Measurements from ENCODE around the gene TNS1. TPM values are rescaled to one million over a fixed set of nuclear protein-coding genes. Genes with fewer than 3 reads are reported as not detected.

Gene TNS1
- total RNA-seq, 4 donors from 2014 or later: 57.7 to 120 (median 95.7) TPM

GRCh38 chr2:217920879-217921603 lies 81.8 kb downstream of the TNS1 start:
- H3K4me3 ChIP-seq (ENCODE audit: low read depth, poor library complexity, severe bottlenecking): no peak overlapping the region

DNA sequence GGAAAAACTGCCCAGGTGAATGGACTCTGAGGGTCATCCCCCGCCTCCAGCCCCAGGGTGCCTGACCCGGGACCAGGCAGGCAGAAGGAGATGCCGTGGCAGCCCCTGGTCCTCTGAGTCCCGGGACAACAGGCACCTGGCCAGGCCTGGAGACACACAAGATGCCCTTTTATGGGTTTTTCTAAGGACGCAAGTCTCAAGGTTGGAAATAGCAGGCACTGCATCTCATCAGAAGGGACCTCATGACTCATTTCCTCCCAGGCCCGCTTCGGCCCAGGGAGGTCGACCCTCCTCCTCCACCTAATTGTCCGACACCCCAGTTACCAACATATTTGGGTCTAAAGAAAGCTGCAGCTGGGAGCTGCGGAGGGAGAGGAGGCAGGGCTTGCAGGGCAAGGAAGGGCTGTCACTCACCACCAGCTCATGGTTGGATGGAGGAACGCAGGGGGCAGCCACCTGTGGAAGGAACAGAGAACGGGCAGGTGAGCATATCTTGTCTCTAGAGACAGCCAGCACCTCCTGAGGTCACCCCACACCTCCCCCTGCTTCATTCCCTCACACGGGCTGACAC lies 82.9 kb downstream of the TNS1 start:
- TF ChIP-seq CTCF (IDR thresholded peaks at IDR 0.05): no peak
- DNase-seq (ENCODE audit: low spot score in 2 of 2): no peak
- 62 to 72% methylated on average over 13 of the region's 13 CpGs for WGBS, 2 donors
- intact Hi-C loops (cut with DNase I; ENCODE audit: low total_unique reads): no loop called here
- no peak overlapping the region for H3K4me3 ChIP-seq (ENCODE audit: low read depth, poor library complexity, severe bottlenecking)

More at GRCh38 chr2:217920879-217921603, 81.8 kb downstream of the TNS1 start:
- WGBS, 2 donors: 39 to 48% methylated on average over 8 of the region's 8 CpGs
- intact Hi-C loops (cut with DNase I; ENCODE audit: low total_unique reads): no loop called here
- TF ChIP-seq POLR2A (IDR thresholded peaks at IDR 0.05): no peak
- TF ChIP-seq CTCF (IDR thresholded peaks at IDR 0.05): no peak
- no peak for DNase-seq (ENCODE audit: low spot score in 2 of 2)

GRCh38 chr2:217919204-217919603 lies 83.6 kb downstream of the TNS1 start:
- 60 to 80% methylated on average over 8 of the region's 8 CpGs for WGBS, 2 donors
- no peak for TF ChIP-seq CTCF (IDR thresholded peaks at IDR 0.05)
- no peak for TF ChIP-seq POLR2A (IDR thresholded peaks at IDR 0.05)
- no peak overlapping the region for H3K4me3 ChIP-seq (ENCODE audit: low read depth, poor library complexity, severe bottlenecking)
- no peak for DNase-seq (ENCODE audit: low spot score in 2 of 2)
- intact Hi-C loops (cut with DNase I; ENCODE audit: low total_unique reads): no loop called here

GRCh38 chr2:217918308-217919024 lies 84.3 kb downstream of the TNS1 start:
- intact Hi-C loops (cut with DNase I; ENCODE audit: low total_unique reads): no loop called here
- TF ChIP-seq POLR2A (IDR thresholded peaks at IDR 0.05) (no peak), CTCF (IDR thresholded peaks at IDR 0.05) (no peak)
- 59 to 66% methylated on average over 20 of the region's 20 CpGs for WGBS, 2 donors
- no peak for DNase-seq (ENCODE audit: low spot score in 2 of 2)
- no peak overlapping the region for H3K4me3 ChIP-seq (ENCODE audit: low read depth, poor library complexity, severe bottlenecking)

- TF ChIP-seq POLR2A (IDR thresholded peaks at IDR 0.05) (no peak), CTCF (IDR thresholded peaks at IDR 0.05) (no peak)
- no peak overlapping the region for H3K4me3 ChIP-seq (ENCODE audit: low read depth, poor library complexity, severe bottlenecking)
- no peak for DNase-seq (ENCODE audit: low spot score in 2 of 2)
- intact Hi-C loops (cut with DNase I; ENCODE audit: low total_unique reads): no loop called here
- WGBS, 2 donors: 63 to 75% methylated on average over 10 of the region's 10 CpGs
Measured at GRCh38 chr2:217916504-217917254, 86.1 kb downstream of the TNS1 start.

All from lower leg skin (tissue), 4 donors.